ENCODE results near the gene DNAJB6. TPM values are rescaled to one million over a fixed set of nuclear protein-coding genes. Genes with fewer than 3 reads are reported as not detected.

The DNAJB6 gene
- total and polyA plus RNA-seq, 2 of the 4 experiments (the other 2 are of a cell fraction) = 93.4 to 165 TPM

GRCh38 chr7:157461573-157462418, 125.0 kb downstream of the DNAJB6 start:
- Histone ChIP-seq H3K14ac (replicated peaks; ENCODE audit: low read depth, low read length) (no peak overlapping the region), H2AK5ac (ENCODE audit: low read depth, low read length) (no peak overlapping the region), H4K8ac (ENCODE audit: low read depth in 2 of 2, low read length in 2 of 2) (no peak overlapping the region), H2BK5ac (ENCODE audit: low read depth, low read length, poor library complexity, severe bottlenecking) (no peak overlapping the region), H3K36me3 (ENCODE audit: control insufficient read depth, insufficient read depth, low read length) (no peaks in the 10 kb centered on the region), H3K9me3 (ENCODE audit: control insufficient read depth, insufficient read depth, low read length) (no peaks in the 10 kb centered on the region), H4K91ac (ENCODE audit: insufficient read depth, low read depth, low read length) (no peak overlapping the region), H3K23ac (ENCODE audit: low read depth, low read length) (no peak overlapping the region), H3K4me2 (ENCODE audit: low read depth, low read length) (no peak overlapping the region), H2AFZ (replicated peaks; ENCODE audit: low read length, poor library complexity) (no peak overlapping the region), H2BK15ac (ENCODE audit: low read depth, low read length) (no peak overlapping the region), H4K5ac (ENCODE audit: low read depth, low read length) (no peak overlapping the region), H3K9ac (ENCODE audit: low read depth, low read length) (no peak overlapping the region), H2BK120ac (ENCODE audit: low read depth, low read length) (no peak overlapping the region), H4K20me1 (ENCODE audit: insufficient read depth, low read length) (no peaks in the 10 kb centered on the region), H3K27me3 (ENCODE audit: control insufficient read depth, insufficient read depth, low read length) (peaks cover 26% of the 10 kb centered on the region), H3K9me1 (ENCODE audit: insufficient read depth, low read length) (no peaks in the 10 kb centered on the region), H2AK9ac (replicated peaks; ENCODE audit: low read depth, low read length, poor library complexity) (no peak overlapping the region), H3K4me1 (ENCODE audit: control insufficient read depth, insufficient read depth, low read length) (no peaks in the 10 kb centered on the region), H3K27ac (ENCODE audit: insufficient read depth, low read length) (no peak overlapping the region), H3K79me1 (ENCODE audit: low read depth in 1 of 2, low read length in 2 of 2) (no peaks in the 10 kb centered on the region), H2BK20ac (ENCODE audit: low read depth, low read length) (no peak overlapping the region), H3K4me3 (ENCODE audit: insufficient read depth, low read depth, low read length) (no peak overlapping the region), H3K56ac (ENCODE audit: extremely low read depth, insufficient read depth, low read length) (no peak overlapping the region), H3K18ac (ENCODE audit: low read depth, low read length) (no peak overlapping the region), H3K4ac (ENCODE audit: low read depth, low read length) (no peak overlapping the region)
- intact Hi-C loops (cut with micrococcal nuclease) = no loop called here
- BruUV-seq (replicated peaks) = no TSS peak
- dilution Hi-C loops (cut with HindIII; ENCODE audit: low sequenced_read_pairs, unreplicated experiment) = no loop called here
- ChIA-PET POLR2A (ENCODE audit: unreplicated experiment) (no interaction called here), CTCF (no interaction called here)
- DNase-seq (no peak), ATAC-seq (ENCODE audit: low read depth) (no peak)
- in situ Hi-C loops (cut with MboI; ENCODE audit: low sequenced_read_pairs) = no loop called here
- TF ChIP-seq RCOR1 (IDR thresholded peaks at IDR 0.05; ENCODE audit: insufficient replicate concordance, low read length) (no peak), POLR2A (IDR thresholded peaks at IDR 0.05; ENCODE audit: low read depth, low read length) (no peak), RFX5 (IDR thresholded peaks at IDR 0.05; ENCODE audit: low read depth, low read length) (no peak), MAZ (IDR thresholded peaks at IDR 0.05; ENCODE audit: borderline replicate concordance, low read depth, low read length) (no peak), MXI1 (IDR thresholded peaks at IDR 0.05; ENCODE audit: borderline replicate concordance, low read depth, low read length) (no peak), CTCF (conservative IDR thresholded peaks at IDR 0.05; ENCODE audit: low read depth, low read length) (no peak), MAFK (IDR thresholded peaks at IDR 0.05; ENCODE audit: low read depth, low read length) (no peak), CHD1 (IDR thresholded peaks at IDR 0.05; ENCODE audit: low read depth, low read length) (no peak), USF2 (IDR thresholded peaks at IDR 0.05; ENCODE audit: low read depth, low read length) (no peak), FOS (IDR thresholded peaks at IDR 0.05; ENCODE audit: low read depth, low read length) (no peak), BHLHE40 (IDR thresholded peaks at IDR 0.05; ENCODE audit: low read depth, low read length) (no peak), CEBPB (IDR thresholded peaks at IDR 0.05; ENCODE audit: low read depth, low read length) (no peak), ELK1 (IDR thresholded peaks at IDR 0.05; ENCODE audit: borderline replicate concordance, low read depth, low read length) (no peak), NFE2L2 (IDR thresholded peaks at IDR 0.05; ENCODE audit: low read depth, low read length) (no peak), RAD21 (IDR thresholded peaks at IDR 0.05; ENCODE audit: low read length) (no peak), SMC3 (IDR thresholded peaks at IDR 0.05; ENCODE audit: low read depth, low read length) (no peak)
- WGBS, 2 experiments (ENCODE audit: extremely low coverage in 2 of 2, insufficient read length in 1 of 2) = 20% methylated on average over 2 of the region's 12 CpGs; no CpG with 5 or more reads in 1 of the 2 experiments

Measured in IMR-90 (cell line).